Suprapubic skin (tissue), 4 donors: ENCODE data around the gene CCSER2.

Source experiments
- CTCF ChIP-seq, 2 donors: fragments of 200-600 bp in 1 of 2; fragments of 450-650 bp in 1 of 2; sonication (generic) in 1 of 2; IDR thresholded peaks; one replicate each; pipeline ENCODE4 v1.5.1; 2016 to 2019; ENCODE audit warnings: antibody characterized with exemption in 2 of 2, mild to moderate bottlenecking in 1 of 2, moderate library complexity in 1 of 2
- EP300 ChIP-seq: sonication (generic); formaldehyde crosslinking; IDR thresholded peaks from one replicate; pipeline ENCODE4 v1.6.1; 2017; ENCODE audit warnings: antibody characterized with exemption
- POLR2A ChIP-seq, 2 donors: fragments of 450-650 bp; IDR thresholded peaks; one replicate each; pipeline ENCODE4 v1.6.1; 2017; ENCODE audit warnings: antibody characterized with exemption in 2 of 2, mild to moderate bottlenecking in 2 of 2, moderate library complexity in 2 of 2
- POLR2AphosphoS5 ChIP-seq, 3 donors: sonication (generic); formaldehyde crosslinking; IDR thresholded peaks; one replicate each; pipeline ENCODE4 v1.6.1; 2017; ENCODE audit warnings: antibody characterized with exemption in 3 of 3

GRCh38 chr10:84333864-84334451, 5.6 kb downstream of the CCSER2 start:
- TF ChIP-seq CTCF (IDR thresholded peaks at IDR 0.05) (no peak), POLR2AphosphoS5 (IDR thresholded peaks at IDR 0.05) (no peak), EP300 (no peak), POLR2A (IDR thresholded peaks at IDR 0.05) (no peak)
